ENCODE measurements around the gene UTP25.

The UTP25 gene

GRCh38 chr1:209805341-209805781 is 22.4 kb upstream of the UTP25 start:
- in situ Hi-C loops (cut with MboI; ENCODE audit: low sequenced_read_pairs): no loop called here

GRCh38 chr1:209805875-209806760 is 21.7 kb upstream of the UTP25 start, which contains the start of gene IRF6:
TSS of gene IRF6 (minus strand) at chr1:209806142. CDS start at chr1:209801413, 4,729 bp downstream.
- in situ Hi-C loops (cut with MboI; ENCODE audit: low sequenced_read_pairs): no loop called here

GRCh38 chr1:209807509-209807908 is 20.3 kb upstream of the UTP25 start:
- in situ Hi-C loops (cut with MboI; ENCODE audit: low sequenced_read_pairs): no loop called here

GRCh38 chr1:209808059-209808581 is 19.7 kb upstream of the UTP25 start:
- in situ Hi-C loops (cut with MboI; ENCODE audit: low sequenced_read_pairs): no loop called here

- in situ Hi-C loops (cut with MboI; ENCODE audit: low sequenced_read_pairs): no loop called here
Observed at GRCh38 chr1:209809611-209810010, 18.2 kb upstream of the UTP25 start.

- in situ Hi-C loops (cut with MboI; ENCODE audit: low sequenced_read_pairs): no loop called here
Observed at GRCh38 chr1:209810783-209811182, 17.0 kb upstream of the UTP25 start.

- in situ Hi-C loops (cut with MboI; ENCODE audit: low sequenced_read_pairs): no loop called here
Observed at GRCh38 chr1:209813902-209814301, 13.9 kb upstream of the UTP25 start.

GRCh38 chr1:209815490-209815889 is 12.3 kb upstream of the UTP25 start:
- in situ Hi-C loops (cut with MboI; ENCODE audit: low sequenced_read_pairs): no loop called here

- in situ Hi-C loops (cut with MboI; ENCODE audit: low sequenced_read_pairs): no loop called here
Observed at GRCh38 chr1:209815931-209816341, 11.8 kb upstream of the UTP25 start.

- in situ Hi-C loops (cut with MboI; ENCODE audit: low sequenced_read_pairs): no loop called here
Observed at GRCh38 chr1:209816923-209817322, 10.8 kb upstream of the UTP25 start.

GRCh38 chr1:209817691-209818090 is 10.1 kb upstream of the UTP25 start:
- in situ Hi-C loops (cut with MboI; ENCODE audit: low sequenced_read_pairs): no loop called here

- in situ Hi-C loops (cut with MboI; ENCODE audit: low sequenced_read_pairs): no loop called here
Observed at GRCh38 chr1:209819058-209819457, 8.7 kb upstream of the UTP25 start.

GRCh38 chr1:209820986-209821385 is 6.8 kb upstream of the UTP25 start:
- in situ Hi-C loops (cut with MboI; ENCODE audit: low sequenced_read_pairs): no loop called here

GRCh38 chr1:209822706-209823105 is 5.1 kb upstream of the UTP25 start:
- in situ Hi-C loops (cut with MboI; ENCODE audit: low sequenced_read_pairs): no loop called here

GRCh38 chr1:209823143-209824041 is 4.4 kb upstream of the UTP25 start:
- in situ Hi-C loops (cut with MboI; ENCODE audit: low sequenced_read_pairs): no loop called here

- in situ Hi-C loops (cut with MboI; ENCODE audit: low sequenced_read_pairs): no loop called here
Observed at GRCh38 chr1:209825591-209826434, 2.0 kb upstream of the UTP25 start.

GRCh38 chr1:209829716-209830115 is 1.9 kb downstream of the UTP25 start:
- in situ Hi-C loops (cut with MboI; ENCODE audit: low sequenced_read_pairs): no loop called here

- in situ Hi-C loops (cut with MboI; ENCODE audit: low sequenced_read_pairs): no loop called here
Observed at GRCh38 chr1:209830722-209831121, 3.0 kb downstream of the UTP25 start.

GRCh38 chr1:209831615-209832014 is 3.8 kb downstream of the UTP25 start:
- in situ Hi-C loops (cut with MboI; ENCODE audit: low sequenced_read_pairs): no loop called here

GRCh38 chr1:209835782-209836298 is 8.1 kb downstream of the UTP25 start:
- in situ Hi-C loops (cut with MboI; ENCODE audit: low sequenced_read_pairs): no loop called here

All from HL-60/S4 treated with phorbol 12-myristate 13-acetate at 8.2 ng/mL for 4 days and 3 days (cell line).